Endodermal cell (in vitro differentiated cells): ENCODE measurements around the gene LYZL4. TPM values are rescaled to one million over a fixed set of nuclear protein-coding genes. Genes with fewer than 3 reads are reported as not detected.

ENCODE experiments used
- DNase-seq: peaks from one replicate; pipeline ENCODE4 v3.0.0-alpha.2; 2017
- H3K27ac ChIP-seq: 2 replicates; pipeline ENCODE4 v1.5.1; 2013; ENCODE audit warnings: mild to moderate bottlenecking, low read depth, low read length, moderate library complexity
- H3K27me3 ChIP-seq: 2 replicates; pipeline ENCODE4 v1.6.1; 2013; ENCODE audit warnings: mild to moderate bottlenecking, low read length, moderate library complexity; ENCODE audit not compliant: insufficient read depth, control insufficient read depth, poor library complexity, severe bottlenecking
- H3K36me3 ChIP-seq: 2 replicates; pipeline ENCODE4 v1.7.0; 2013; ENCODE audit warnings: mild to moderate bottlenecking, low read length, moderate library complexity; ENCODE audit not compliant: control insufficient read depth, insufficient read depth
- H3K4me1 ChIP-seq: one replicate; pipeline ENCODE4 v1.7.0; 2013; ENCODE audit warnings: low read length; ENCODE audit not compliant: control insufficient read depth, insufficient read depth
- H3K4me3 ChIP-seq: 2 replicates; pipeline ENCODE4 v1.5.1; 2013; ENCODE audit warnings: mild to moderate bottlenecking, low read length, moderate library complexity
- H3K9ac ChIP-seq: 2 replicates; pipeline ENCODE4 v1.6.1; 2013; ENCODE audit warnings: mild to moderate bottlenecking, low read length, moderate library complexity; ENCODE audit not compliant: poor library complexity, severe bottlenecking; ENCODE audit errors: extremely low read depth
- H3K9me3 ChIP-seq: 2 replicates; pipeline ENCODE4 v1.6.1; 2013; ENCODE audit warnings: mild to moderate bottlenecking, low read length, moderate library complexity; ENCODE audit not compliant: control insufficient read depth
- H3K27ac Mint-ChIP-seq: 2 replicates; pipeline ENCODE4 v1.8.0; 2020; ENCODE audit warnings: mixed read lengths
- H3K27me3 Mint-ChIP-seq: 2 replicates; pipeline ENCODE4 v1.8.0; 2021; ENCODE audit warnings: mild to moderate bottlenecking, mixed read lengths; ENCODE audit not compliant: insufficient read depth
- H3K36me3 Mint-ChIP-seq: 2 replicates; pipeline ENCODE4 v1.8.0; 2020; ENCODE audit warnings: low read depth, mixed read lengths
- H3K4me1 Mint-ChIP-seq: 2 replicates; pipeline ENCODE4 v1.8.0; 2020; ENCODE audit warnings: mixed read lengths
- H3K4me3 Mint-ChIP-seq: 2 replicates; pipeline ENCODE4 v1.8.0; 2020; ENCODE audit warnings: mild to moderate bottlenecking, moderate library complexity, mixed read lengths
- H3K9me3 Mint-ChIP-seq: 2 replicates; pipeline ENCODE4 v1.8.0; 2020; ENCODE audit warnings: mild to moderate bottlenecking, mixed read lengths
- WGBS, 2 experiments: methylation state at CpG; one replicate each; pipeline versions ENCODE4 v1.1.5 to v1.1.7; 2013; ENCODE audit warnings: missing lambda C conversion rate in 2 of 2, mixed read lengths in 1 of 2; ENCODE audit not compliant: insufficient coverage in 1 of 2, insufficient read length in 1 of 2; 5-methylcytosine and 5-hydroxymethylcytosine counted together
- total RNA-seq, 2 donors: library from RNA; stranded (reverse); fragmentation: NEBNext Ultra II Directional in 1 of 2; extraction: Animal tissue kit (Norgen Biotek cat#: 25700) in 1 of 2; gene quantifications; 2 replicates in 1 of 2; 3 replicates in 1 of 2; pipeline ENCODE4 v1.2.1, GENCODE V29; 2021
- TF ChIP-seq, protein P1 (sequence below): fragments of 200-600 bp; sonication (generic); conservative IDR thresholded peaks from 2 replicates; pipeline ENCODE4 v1.5.0; 2021; ENCODE audit warnings: antibody characterized with exemption, mild to moderate bottlenecking

LYZL4 gene
- total RNA-seq, 2 donors from 2014 or later = not detected

DNA sequence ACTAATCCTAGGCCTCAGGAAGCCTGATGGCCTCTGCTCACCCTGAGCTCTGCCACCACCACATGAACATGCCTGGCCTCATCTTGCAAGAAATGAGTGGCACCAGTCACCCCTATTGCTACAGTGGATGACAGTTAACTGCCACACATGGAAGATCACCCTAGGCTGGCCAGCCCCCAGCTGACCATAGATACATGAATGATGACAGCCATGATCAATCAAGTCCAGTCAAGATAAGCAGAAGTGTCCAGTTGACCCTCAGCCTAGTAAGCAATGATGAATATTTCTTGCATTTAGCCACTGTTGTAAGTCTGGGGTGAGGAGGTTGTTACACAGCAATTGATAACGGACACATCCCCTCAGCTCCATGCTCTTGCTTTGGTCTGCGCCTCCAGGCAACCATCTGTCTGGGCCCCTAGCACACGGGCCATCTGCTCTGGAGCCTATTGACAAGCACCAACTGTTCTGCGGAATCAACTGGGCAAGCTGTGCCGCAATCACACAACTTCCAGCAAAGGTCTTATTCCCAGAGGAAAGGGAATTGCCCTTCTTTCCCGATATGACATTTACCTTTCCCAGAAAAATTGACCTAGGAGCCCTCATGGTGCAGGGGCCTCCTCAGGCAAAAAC is 2.2 kb upstream of the LYZL4 start:
- no peaks in the 10 kb centered on the region for H3K36me3 Mint-ChIP-seq
- TF ChIP-seq, protein P1, sequence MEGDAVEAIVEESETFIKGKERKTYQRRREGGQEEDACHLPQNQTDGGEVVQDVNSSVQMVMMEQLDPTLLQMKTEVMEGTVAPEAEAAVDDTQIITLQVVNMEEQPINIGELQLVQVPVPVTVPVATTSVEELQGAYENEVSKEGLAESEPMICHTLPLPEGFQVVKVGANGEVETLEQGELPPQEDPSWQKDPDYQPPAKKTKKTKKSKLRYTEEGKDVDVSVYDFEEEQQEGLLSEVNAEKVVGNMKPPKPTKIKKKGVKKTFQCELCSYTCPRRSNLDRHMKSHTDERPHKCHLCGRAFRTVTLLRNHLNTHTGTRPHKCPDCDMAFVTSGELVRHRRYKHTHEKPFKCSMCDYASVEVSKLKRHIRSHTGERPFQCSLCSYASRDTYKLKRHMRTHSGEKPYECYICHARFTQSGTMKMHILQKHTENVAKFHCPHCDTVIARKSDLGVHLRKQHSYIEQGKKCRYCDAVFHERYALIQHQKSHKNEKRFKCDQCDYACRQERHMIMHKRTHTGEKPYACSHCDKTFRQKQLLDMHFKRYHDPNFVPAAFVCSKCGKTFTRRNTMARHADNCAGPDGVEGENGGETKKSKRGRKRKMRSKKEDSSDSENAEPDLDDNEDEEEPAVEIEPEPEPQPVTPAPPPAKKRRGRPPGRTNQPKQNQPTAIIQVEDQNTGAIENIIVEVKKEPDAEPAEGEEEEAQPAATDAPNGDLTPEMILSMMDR = no peak
- H3K27me3 ChIP-seq = no peaks in the 10 kb centered on the region
- no peak for DNase-seq
- H3K36me3 ChIP-seq = no peaks in the 10 kb centered on the region
- H3K27me3 Mint-ChIP-seq = peaks cover 2% of the 10 kb centered on the region
- H3K9me3 ChIP-seq = no peaks in the 10 kb centered on the region
- H3K27ac ChIP-seq = no peak overlapping the region
- no peak overlapping the region for H3K27ac Mint-ChIP-seq
- H3K9me3 Mint-ChIP-seq = no peaks in the 10 kb centered on the region
- no peaks in the 10 kb centered on the region for H3K4me1 Mint-ChIP-seq
- WGBS, 2 experiments = 94 to 98% methylated on average over 5 to 6 of the region's 6 CpGs
- H3K4me3 ChIP-seq = no peak overlapping the region
- H3K4me1 ChIP-seq = no peaks in the 10 kb centered on the region
- H3K4me3 Mint-ChIP-seq = no peak overlapping the region
- H3K9ac ChIP-seq = no peak overlapping the region

DNA sequence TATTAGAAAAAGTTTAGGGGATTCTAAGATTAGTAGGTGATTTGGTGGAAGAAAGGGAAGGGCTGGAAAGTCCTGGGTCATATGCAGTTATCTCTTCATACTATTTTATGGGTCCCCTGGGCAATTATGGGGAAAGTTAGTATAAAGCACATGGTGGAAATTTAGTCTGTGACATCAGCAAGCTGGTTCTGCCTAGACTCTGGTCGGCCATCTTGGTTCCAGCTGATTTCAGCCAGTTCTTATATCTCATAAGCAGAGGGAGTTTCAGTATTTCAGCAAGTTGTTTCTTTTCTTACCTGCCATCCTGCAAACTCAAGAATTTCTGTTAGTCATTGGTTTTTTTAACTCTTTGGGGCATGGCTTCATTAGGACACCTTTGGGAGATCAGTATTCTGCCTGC is 1.0 kb upstream of the LYZL4 start:
- Mint-ChIP-seq H3K4me1 (no peaks in the 10 kb centered on the region), H3K4me3 (no peak overlapping the region), H3K36me3 (no peaks in the 10 kb centered on the region), H3K27ac (no peak overlapping the region), H3K9me3 (no peaks in the 10 kb centered on the region), H3K27me3 (peaks cover 3% of the 10 kb centered on the region)
- H3K27me3 ChIP-seq = no peaks in the 10 kb centered on the region
- H3K4me1 ChIP-seq = no peaks in the 10 kb centered on the region
- H3K9me3 ChIP-seq = no peaks in the 10 kb centered on the region
- 87 to 89% methylated on average over 1 of the region's 1 CpG for WGBS, 2 experiments
- TF ChIP-seq, protein P1 = no peak
- H3K9ac ChIP-seq = no peak overlapping the region
- no peak overlapping the region for H3K4me3 ChIP-seq
- no peak for DNase-seq
- H3K27ac ChIP-seq = no peak overlapping the region
- H3K36me3 ChIP-seq = no peaks in the 10 kb centered on the region

DNA sequence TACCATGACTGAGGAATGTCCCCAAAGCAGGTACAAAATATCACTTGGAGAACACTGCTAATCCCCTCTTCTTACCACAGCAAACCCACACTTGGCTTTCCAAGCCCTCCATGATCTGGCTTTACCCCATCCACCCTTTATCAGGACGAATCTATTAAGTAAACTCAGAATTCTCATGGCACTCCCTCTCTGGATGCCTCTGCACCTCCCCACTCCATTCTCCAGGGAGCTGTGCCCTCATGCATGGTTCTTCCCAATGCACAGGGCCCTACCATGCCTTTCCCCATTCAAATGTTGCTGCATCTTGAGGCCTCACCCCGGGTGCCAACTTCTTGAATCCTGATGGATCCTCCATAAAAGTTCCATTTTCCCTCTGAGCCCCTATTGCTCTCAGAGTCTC is 2.3 kb downstream of the LYZL4 start:
- Mint-ChIP-seq H3K4me3 (no peak overlapping the region), H3K4me1 (no peaks in the 10 kb centered on the region), H3K9me3 (no peaks in the 10 kb centered on the region), H3K36me3 (no peaks in the 10 kb centered on the region), H3K27me3 (peaks cover 3% of the 10 kb centered on the region), H3K27ac (no peak overlapping the region)
- no peaks in the 10 kb centered on the region for H3K9me3 ChIP-seq
- H3K27ac ChIP-seq = no peak overlapping the region
- H3K9ac ChIP-seq = no peak overlapping the region
- 84 to 87% methylated on average over 2 of the region's 2 CpGs for WGBS, 2 experiments
- H3K36me3 ChIP-seq = no peaks in the 10 kb centered on the region
- no peak overlapping the region for H3K4me3 ChIP-seq
- H3K4me1 ChIP-seq = no peaks in the 10 kb centered on the region
- no peak for DNase-seq
- no peaks in the 10 kb centered on the region for H3K27me3 ChIP-seq
- TF ChIP-seq, protein P1 = no peak
